T-helper 1 cell treated with Interleukin-12 subunit alpha and Interleukin-12 subunit beta and Interleukin-4 antibody, amounts not matched to agents 30 μg/mL and 1 μg/mL, for 36 hours (primary cell): Measurements from ENCODE around the gene SKIL.
A peak's percentile ranks its signal among the peaks of the same experiment; 100 is the strongest.
"Not testable (repeated sequence)": the region's sequence is repeated elsewhere in the genome, so short reads cannot be mapped to it uniquely, and the experiment has no call there.

Experiments
- H3K27ac Mint-ChIP-seq: one replicate; pipeline ENCODE4 v1.8.0; 2021; ENCODE audit warnings: mild to moderate bottlenecking, mixed read lengths
- H3K27me3 Mint-ChIP-seq: one replicate; pipeline ENCODE4 v1.8.0; 2021; ENCODE audit warnings: low read depth, mixed read lengths
- H3K36me3 Mint-ChIP-seq: one replicate; pipeline ENCODE4 v1.8.0; 2021; ENCODE audit warnings: low read depth, mixed read lengths
- H3K4me1 Mint-ChIP-seq: one replicate; pipeline ENCODE4 v1.8.0; 2021; ENCODE audit warnings: low read depth, mixed read lengths
- H3K4me3 Mint-ChIP-seq: one replicate; pipeline ENCODE4 v1.8.0; 2021; ENCODE audit warnings: mild to moderate bottlenecking, moderate library complexity, mixed read lengths
- H3K9me3 Mint-ChIP-seq: one replicate; pipeline ENCODE4 v1.8.0; 2021; ENCODE audit warnings: mixed read lengths

SKIL gene

GRCh38 chr3:170357176-170358041, at the start of gene SKIL:
TSS of gene SKIL (plus strand) at chr3:170357715. CDS start at chr3:170360332, 2,617 bp downstream.
- peaks cover 33% of the 10 kb centered on the region for H3K4me1 Mint-ChIP-seq
- H3K4me3 Mint-ChIP-seq = peak within 1 kb of the TSS; percentile 97
- H3K9me3 Mint-ChIP-seq = no peaks in the 10 kb centered on the region
- peaks cover 29% of the 10 kb centered on the region for H3K36me3 Mint-ChIP-seq
- H3K27me3 Mint-ChIP-seq = peaks cover 14% of the 10 kb centered on the region
- H3K27ac Mint-ChIP-seq = peak within 1 kb of the TSS; percentile 97

GRCh38 chr3:170309046-170309445, 48.5 kb upstream of the SKIL start:
- Mint-ChIP-seq H3K27ac (no peak overlapping the region), H3K27me3 (no peaks in the 10 kb centered on the region), H3K4me1 (no peaks in the 10 kb centered on the region), H3K36me3 (no peaks in the 10 kb centered on the region), H3K9me3 (no peaks in the 10 kb centered on the region), H3K4me3 (no peak overlapping the region)

GRCh38 chr3:170317954-170318353, 39.6 kb upstream of the SKIL start:
- H3K27me3 Mint-ChIP-seq = peaks cover 11% of the 10 kb centered on the region
- no peak overlapping the region for H3K27ac Mint-ChIP-seq
- no peaks in the 10 kb centered on the region for H3K9me3 Mint-ChIP-seq
- H3K4me1 Mint-ChIP-seq = no peaks in the 10 kb centered on the region
- no peaks in the 10 kb centered on the region for H3K36me3 Mint-ChIP-seq
- no peak overlapping the region for H3K4me3 Mint-ChIP-seq

GRCh38 chr3:170320461-170321121, 36.9 kb upstream of the SKIL start:
- no peak overlapping the region for H3K27ac Mint-ChIP-seq
- H3K4me3 Mint-ChIP-seq = no peak overlapping the region
- H3K9me3 Mint-ChIP-seq = no peaks in the 10 kb centered on the region
- peaks cover 2% of the 10 kb centered on the region for H3K36me3 Mint-ChIP-seq
- H3K27me3 Mint-ChIP-seq = peaks cover 21% of the 10 kb centered on the region
- H3K4me1 Mint-ChIP-seq = no peaks in the 10 kb centered on the region

GRCh38 chr3:170321321-170322034, 36.0 kb upstream of the SKIL start:
- Mint-ChIP-seq H3K36me3 (peaks cover 2% of the 10 kb centered on the region), H3K27ac (no peak overlapping the region), H3K4me3 (no peak overlapping the region), H3K4me1 (no peaks in the 10 kb centered on the region), H3K27me3 (peaks cover 22% of the 10 kb centered on the region), H3K9me3 (no peaks in the 10 kb centered on the region)

- H3K36me3 Mint-ChIP-seq = peaks cover 2% of the 10 kb centered on the region
- peaks cover 25% of the 10 kb centered on the region for H3K27me3 Mint-ChIP-seq
- no peak overlapping the region for H3K27ac Mint-ChIP-seq
- no peaks in the 10 kb centered on the region for H3K4me1 Mint-ChIP-seq
- H3K9me3 Mint-ChIP-seq = no peaks in the 10 kb centered on the region
- H3K4me3 Mint-ChIP-seq = no peak overlapping the region
Observed at GRCh38 chr3:170322566-170323269, 34.8 kb upstream of the SKIL start.

GRCh38 chr3:170323331-170323730, 34.2 kb upstream of the SKIL start:
- Mint-ChIP-seq H3K4me3 (no peak overlapping the region), H3K27ac (no peak overlapping the region), H3K4me1 (no peaks in the 10 kb centered on the region), H3K27me3 (peaks cover 25% of the 10 kb centered on the region), H3K9me3 (no peaks in the 10 kb centered on the region), H3K36me3 (peaks cover 2% of the 10 kb centered on the region)

- H3K9me3 Mint-ChIP-seq = no peaks in the 10 kb centered on the region
- H3K27ac Mint-ChIP-seq = no peak overlapping the region
- H3K27me3 Mint-ChIP-seq = peaks cover 25% of the 10 kb centered on the region
- H3K4me3 Mint-ChIP-seq = no peak overlapping the region
- no peaks in the 10 kb centered on the region for H3K4me1 Mint-ChIP-seq
- peaks cover 2% of the 10 kb centered on the region for H3K36me3 Mint-ChIP-seq
Observed at GRCh38 chr3:170324962-170325361, 32.6 kb upstream of the SKIL start.

- H3K9me3 Mint-ChIP-seq = no peaks in the 10 kb centered on the region
- peaks cover 2% of the 10 kb centered on the region for H3K36me3 Mint-ChIP-seq
- no peak overlapping the region for H3K4me3 Mint-ChIP-seq
- H3K27me3 Mint-ChIP-seq = peaks cover 21% of the 10 kb centered on the region
- H3K4me1 Mint-ChIP-seq = no peaks in the 10 kb centered on the region
- no peak overlapping the region for H3K27ac Mint-ChIP-seq
Observed at GRCh38 chr3:170327040-170327808, 30.3 kb upstream of the SKIL start.

GRCh38 chr3:170327868-170328548, 29.5 kb upstream of the SKIL start:
- H3K36me3 Mint-ChIP-seq, H3K27ac Mint-ChIP-seq, H3K4me1 Mint-ChIP-seq, H3K9me3 Mint-ChIP-seq, H3K4me3 Mint-ChIP-seq: not testable (repeated sequence)
- H3K27me3 Mint-ChIP-seq = peaks cover 13% of the 10 kb centered on the region

GRCh38 chr3:170330366-170330765, 27.1 kb upstream of the SKIL start:
- no peaks in the 10 kb centered on the region for H3K9me3 Mint-ChIP-seq
- H3K27me3 Mint-ChIP-seq = peaks cover 4% of the 10 kb centered on the region
- no peak overlapping the region for H3K27ac Mint-ChIP-seq
- H3K4me3 Mint-ChIP-seq = no peak overlapping the region
- no peaks in the 10 kb centered on the region for H3K4me1 Mint-ChIP-seq
- H3K36me3 Mint-ChIP-seq = no peaks in the 10 kb centered on the region

- Mint-ChIP-seq H3K27ac (no peak overlapping the region), H3K27me3 (peaks cover 4% of the 10 kb centered on the region), H3K4me3 (no peak overlapping the region), H3K9me3 (no peaks in the 10 kb centered on the region), H3K4me1 (no peaks in the 10 kb centered on the region), H3K36me3 (no peaks in the 10 kb centered on the region)
Observed at GRCh38 chr3:170331143-170331542, 26.4 kb upstream of the SKIL start.

GRCh38 chr3:170337420-170337819, 20.1 kb upstream of the SKIL start:
- Mint-ChIP-seq H3K27me3 (no peaks in the 10 kb centered on the region), H3K27ac (no peak overlapping the region), H3K36me3 (peaks cover 3% of the 10 kb centered on the region), H3K9me3 (peaks cover 17% of the 10 kb centered on the region), H3K4me1 (no peaks in the 10 kb centered on the region), H3K4me3 (no peak overlapping the region)
